H9 (cell line): ENCODE data around the gene AKAP3. TPM values are rescaled to one million over a fixed set of nuclear protein-coding genes. Genes with fewer than 3 reads are reported as not detected.

ENCODE experiments used
- DNase-seq: peaks from one replicate; pipeline ENCODE4 v3.0.0-alpha.2; 2017
- H2AFZ ChIP-seq: one replicate; pipeline ENCODE4 v1.6.1; 2013; ENCODE audit warnings: mild to moderate bottlenecking, low read length, control low read depth, moderate library complexity
- H2AK5ac ChIP-seq: 2 replicates; pipeline ENCODE4 v1.6.1; 2013; ENCODE audit warnings: low read length, control low read depth, mixed read lengths; ENCODE audit not compliant: insufficient read length
- H2BK120ac ChIP-seq: one replicate; pipeline ENCODE4 v1.6.1; 2013; ENCODE audit warnings: low read depth, mild to moderate bottlenecking, low read length, control low read depth, inconsistent platforms; ENCODE audit not compliant: poor library complexity, severe bottlenecking
- H2BK12ac ChIP-seq: 2 replicates; pipeline ENCODE4 v1.6.1; 2013; ENCODE audit warnings: low read length, control low read depth, mixed read lengths, low read depth; ENCODE audit not compliant: insufficient read length
- H2BK15ac ChIP-seq: 2 replicates; pipeline ENCODE4 v1.6.1; 2013; ENCODE audit warnings: low read depth, low read length, control low read depth
- H2BK20ac ChIP-seq: one replicate; pipeline ENCODE4 v1.6.1; 2013; ENCODE audit warnings: low read depth, mild to moderate bottlenecking, low read length, control low read depth, inconsistent platforms; ENCODE audit not compliant: poor library complexity, severe bottlenecking
- H2BK5ac ChIP-seq: 2 replicates; pipeline ENCODE4 v1.6.1; 2013; ENCODE audit warnings: low read length, control low read depth, mixed read lengths; ENCODE audit not compliant: insufficient read length
- H3K14ac ChIP-seq: 2 replicates; pipeline ENCODE4 v1.6.1; 2013; ENCODE audit warnings: low read length, control low read depth; ENCODE audit not compliant: insufficient read depth
- H3K18ac ChIP-seq: 2 replicates; pipeline ENCODE4 v1.6.1; 2013; ENCODE audit warnings: low read depth, mild to moderate bottlenecking, mixed read lengths, low read length, control low read depth; ENCODE audit not compliant: insufficient read length
- H3K23ac ChIP-seq: 2 replicates; pipeline ENCODE4 v1.6.1; 2013; ENCODE audit warnings: low read length, control low read depth, mixed read lengths, low read depth; ENCODE audit not compliant: insufficient read length
- H3K23me2 ChIP-seq: 2 replicates; pipeline ENCODE4 v1.6.1; 2013; ENCODE audit warnings: low read depth, mild to moderate bottlenecking, mixed read lengths, low read length, control low read depth; ENCODE audit not compliant: insufficient read length, poor library complexity, severe bottlenecking
- H3K27ac ChIP-seq: 2 replicates; pipeline ENCODE4 v1.5.1; 2013; ENCODE audit warnings: low read length, control low read depth, mixed read lengths, low read depth; ENCODE audit not compliant: insufficient read length
- H3K27me3 ChIP-seq: 2 replicates; pipeline ENCODE4 v1.6.1; 2013; ENCODE audit warnings: low read length, control low read depth, inconsistent platforms; ENCODE audit not compliant: insufficient read depth
- H3K4ac ChIP-seq: 2 replicates; pipeline ENCODE4 v1.6.1; 2013; ENCODE audit warnings: low read depth, mild to moderate bottlenecking, control low read depth, inconsistent platforms, low read length, moderate library complexity
- H3K4me1 ChIP-seq: 2 replicates; pipeline ENCODE4 v1.6.1; 2013; ENCODE audit warnings: low read length, control low read depth, inconsistent platforms; ENCODE audit not compliant: insufficient read depth
- H3K4me2 ChIP-seq: 2 replicates; pipeline ENCODE4 v1.6.1; 2013; ENCODE audit warnings: low read length, control low read depth, mixed read lengths; ENCODE audit not compliant: insufficient read length, insufficient read depth
- H3K56ac ChIP-seq: 2 replicates; pipeline ENCODE4 v1.6.1; 2013; ENCODE audit warnings: low read depth, mild to moderate bottlenecking, mixed read lengths, low read length, control low read depth; ENCODE audit not compliant: insufficient read length
- H3K79me1 ChIP-seq: 2 replicates; pipeline ENCODE4 v1.6.1; 2013; ENCODE audit warnings: low read depth, mild to moderate bottlenecking, moderate library complexity, low read length, control low read depth, inconsistent platforms; ENCODE audit not compliant: insufficient read depth, poor library complexity, severe bottlenecking
- H3K79me2 ChIP-seq: 2 replicates; pipeline ENCODE4 v1.6.1; 2013; ENCODE audit warnings: low read length, control low read depth, inconsistent platforms; ENCODE audit not compliant: insufficient read depth
- H3K9ac ChIP-seq: 2 replicates; pipeline ENCODE4 v1.6.1; 2013; ENCODE audit warnings: low read length, control low read depth, mixed read lengths; ENCODE audit not compliant: insufficient read length; ENCODE audit errors: extremely low read depth
- H3K9me3 ChIP-seq: one replicate; pipeline ENCODE4 v1.6.1; 2013; ENCODE audit warnings: low read depth, low read length, inconsistent platforms; ENCODE audit not compliant: control insufficient read depth
- H3T11ph ChIP-seq: one replicate; pipeline ENCODE4 v1.6.1; 2013; ENCODE audit warnings: mild to moderate bottlenecking, low read length, control low read depth, inconsistent platforms
- H4K20me1 ChIP-seq: one replicate; pipeline ENCODE4 v1.6.1; 2013; ENCODE audit not compliant: control insufficient read depth, insufficient read length, insufficient read depth
- H4K5ac ChIP-seq: 2 replicates; pipeline ENCODE4 v1.6.1; 2013; ENCODE audit warnings: low read depth, mild to moderate bottlenecking, mixed read lengths, low read length, control low read depth; ENCODE audit not compliant: insufficient read length
- H4K8ac ChIP-seq: replicated peaks from 2 replicates; pipeline ENCODE4 v1.6.1; 2013; ENCODE audit warnings: low read length, control low read depth, mixed read lengths, low read depth; ENCODE audit not compliant: insufficient read length
- H4K91ac ChIP-seq: 2 replicates; pipeline ENCODE4 v1.6.1; 2013; ENCODE audit warnings: low read depth, mild to moderate bottlenecking, moderate library complexity, mixed read lengths, low read length, control low read depth; ENCODE audit not compliant: insufficient read length
- H3K27ac Mint-ChIP-seq, 3 experiments: 2 replicates in 2 of 3; 3 replicates in 1 of 3; pipeline ENCODE4 v1.8.0; 2020 to 2021; ENCODE audit warnings: mixed read lengths in 3 of 3, mild to moderate bottlenecking in 1 of 3, moderate library complexity in 1 of 3
- H3K27me3 Mint-ChIP-seq: 2 replicates; pipeline ENCODE4 v1.8.0; 2021; ENCODE audit warnings: low read depth, mild to moderate bottlenecking, moderate library complexity, mixed read lengths
- H3K36me3 Mint-ChIP-seq, 3 experiments: 2 replicates in 2 of 3; 3 replicates in 1 of 3; pipeline ENCODE4 v1.8.0; 2020 to 2021; ENCODE audit warnings: low read depth in 3 of 3, mixed read lengths in 3 of 3; ENCODE audit not compliant: insufficient read depth in 1 of 3
- H3K4me1 Mint-ChIP-seq, 2 experiments: 2 replicates each; pipeline ENCODE4 v1.8.0; 2020; ENCODE audit warnings: mixed read lengths in 2 of 2
- H3K4me3 Mint-ChIP-seq, 2 experiments: 2 replicates in 1 of 2; 3 replicates in 1 of 2; pipeline ENCODE4 v1.8.0; 2020 to 2021; ENCODE audit warnings: mild to moderate bottlenecking in 2 of 2, mixed read lengths in 2 of 2, moderate library complexity in 1 of 2
- H3K9me3 Mint-ChIP-seq, 2 experiments: 2 replicates in 1 of 2; 3 replicates in 1 of 2; pipeline ENCODE4 v1.8.0; 2020; ENCODE audit warnings: mild to moderate bottlenecking in 2 of 2, mixed read lengths in 2 of 2, moderate library complexity in 1 of 2
- WGBS: extraction: QIAGEN DNeasy Blood & Tissue Kit; methylation state at CpG from one replicate; pipeline ENCODE4 v1.1.7; 2013; ENCODE audit warnings: missing lambda C conversion rate, low lambda C conversion rate, mixed read lengths; ENCODE audit not compliant: insufficient read length; ENCODE audit errors: extremely low coverage; 5-methylcytosine and 5-hydroxymethylcytosine counted together
- long read RNA-seq: library from polyadenylated mRNA; unstranded; transcript quantifications from one replicate; pipeline ENCODE4 v2.0.0, GENCODE V29; 2020
- total RNA-seq: library from RNA; stranded (reverse); gene quantifications from 2 replicates; pipeline ENCODE4 v1.2.1, GENCODE V29; 2021
- TF ChIP-seq, protein P1 (sequence below): fragments of 200-600 bp; sonication (generic); conservative IDR thresholded peaks from 3 replicates; pipeline ENCODE4 v1.8.0; 2021; ENCODE audit warnings: antibody characterized with exemption, mild to moderate bottlenecking

AKAP3 gene
- total RNA-seq = 1.3 TPM in 2 replicates
- long read RNA-seq, partial matches to known transcripts = 1 of 1 reads
- long read RNA-seq, other reads (novel, unspliced or antisense) = 0 of 1 reads

DNA sequence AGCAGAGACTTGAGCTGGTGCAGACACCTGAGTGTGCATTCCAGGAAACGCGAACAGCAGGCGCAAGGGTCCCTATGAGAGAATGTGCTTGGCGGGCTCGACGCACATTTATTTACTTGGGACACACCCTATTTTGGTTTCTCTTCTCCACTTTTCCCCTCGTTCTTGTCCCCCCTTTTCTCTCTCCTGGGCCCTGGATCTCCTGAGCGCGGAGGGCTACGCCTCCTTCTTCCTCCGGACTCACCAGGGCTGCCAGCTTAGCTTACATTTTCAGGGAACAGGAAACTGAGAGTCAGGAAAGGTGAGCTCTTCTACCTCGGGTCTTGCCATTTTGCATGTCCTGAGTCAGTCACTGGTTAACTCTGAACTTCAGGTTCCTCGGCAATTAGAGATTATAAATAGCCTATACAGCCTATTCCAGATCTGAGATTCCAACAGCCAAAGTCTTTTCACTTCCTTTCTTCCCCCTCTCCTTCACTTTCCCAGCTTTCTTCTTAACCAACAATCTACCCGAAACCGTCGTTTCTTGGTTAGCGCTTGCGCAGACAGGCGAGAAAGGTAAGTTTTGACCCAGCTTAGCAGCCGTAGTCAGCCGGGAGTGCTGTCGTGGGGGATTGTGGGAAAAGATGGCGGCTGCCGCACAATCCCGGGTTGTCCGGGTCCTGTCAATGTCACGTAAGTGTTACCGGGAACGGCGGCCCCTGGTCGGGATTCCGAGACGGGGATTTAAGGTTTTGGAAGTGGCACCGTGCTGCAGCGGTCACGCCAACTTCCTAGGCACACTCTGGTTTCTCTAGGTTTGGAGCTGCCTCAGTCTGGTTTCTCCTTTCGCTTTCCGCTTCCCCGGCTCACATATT is at the start of gene AKAP3, which contains the start of gene NDUFA9:
AKAP3 (minus strand) TSS at position 551 of the 857 bp plus-strand sequence. CDS start 10,855 bp downstream, outside the sequence.
NDUFA9 (plus strand) TSS at position 614 of the 857 bp plus-strand sequence; CDS start at position 627, 13 bp downstream.
- H3T11ph ChIP-seq = no peak within 1 kb of the TSS
- peak; percentile 91 for DNase-seq

More for the DNA sequence above, at the start of gene AKAP3, which contains the start of gene NDUFA9:
- Mint-ChIP-seq H3K4me1 (peaks cover 21 to 38% of the 10 kb centered on the region in 2 experiments), H3K27me3 (no peaks in the 10 kb centered on the region; the same call in 1 of the 2 replicates), H3K4me3 (peak within 1 kb of the TSS; percentile 95 to 99), H3K9me3 (no peaks in the 10 kb centered on the region), H3K27ac (peak within 1 kb of the TSS; percentile 97 to 99 (median 99)), H3K36me3 (no peaks in the 10 kb centered on the region)
- no peak within 1 kb of the TSS for H3K56ac ChIP-seq
- H2BK5ac ChIP-seq = no peak within 1 kb of the TSS
- H3K4me1 ChIP-seq = peaks cover 1% of the 10 kb centered on the region; the same call in 1 of the 2 replicates
- H3K14ac ChIP-seq = peak within 1 kb of the TSS; percentile 69; the same call in 1 of the 2 replicates
- peak within 1 kb of the TSS; percentile 76 for H2AFZ ChIP-seq
- H3K18ac ChIP-seq = peak within 1 kb of the TSS; percentile 84
- peak within 1 kb of the TSS; percentile 75 for H3K27ac ChIP-seq
- H3K4ac ChIP-seq = no peak within 1 kb of the TSS
- H2BK12ac ChIP-seq = no peak within 1 kb of the TSS
- H3K9ac ChIP-seq = peak within 1 kb of the TSS; percentile 92
- no peak within 1 kb of the TSS for H2BK20ac ChIP-seq
- H4K8ac ChIP-seq = no peak within 1 kb of the TSS
- no peaks in the 10 kb centered on the region for H3K79me1 ChIP-seq
- TF ChIP-seq, protein P1, sequence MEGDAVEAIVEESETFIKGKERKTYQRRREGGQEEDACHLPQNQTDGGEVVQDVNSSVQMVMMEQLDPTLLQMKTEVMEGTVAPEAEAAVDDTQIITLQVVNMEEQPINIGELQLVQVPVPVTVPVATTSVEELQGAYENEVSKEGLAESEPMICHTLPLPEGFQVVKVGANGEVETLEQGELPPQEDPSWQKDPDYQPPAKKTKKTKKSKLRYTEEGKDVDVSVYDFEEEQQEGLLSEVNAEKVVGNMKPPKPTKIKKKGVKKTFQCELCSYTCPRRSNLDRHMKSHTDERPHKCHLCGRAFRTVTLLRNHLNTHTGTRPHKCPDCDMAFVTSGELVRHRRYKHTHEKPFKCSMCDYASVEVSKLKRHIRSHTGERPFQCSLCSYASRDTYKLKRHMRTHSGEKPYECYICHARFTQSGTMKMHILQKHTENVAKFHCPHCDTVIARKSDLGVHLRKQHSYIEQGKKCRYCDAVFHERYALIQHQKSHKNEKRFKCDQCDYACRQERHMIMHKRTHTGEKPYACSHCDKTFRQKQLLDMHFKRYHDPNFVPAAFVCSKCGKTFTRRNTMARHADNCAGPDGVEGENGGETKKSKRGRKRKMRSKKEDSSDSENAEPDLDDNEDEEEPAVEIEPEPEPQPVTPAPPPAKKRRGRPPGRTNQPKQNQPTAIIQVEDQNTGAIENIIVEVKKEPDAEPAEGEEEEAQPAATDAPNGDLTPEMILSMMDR = no peak
- no peaks in the 10 kb centered on the region for H4K20me1 ChIP-seq
- H4K5ac ChIP-seq = peak within 1 kb of the TSS; percentile 76
- H3K9me3 ChIP-seq = no peaks in the 10 kb centered on the region
- no CpG with 5 or more reads among the region's 39 CpGs for WGBS
- H3K23me2 ChIP-seq = no peaks in the 10 kb centered on the region
- H3K23ac ChIP-seq = no peak within 1 kb of the TSS
- no peak within 1 kb of the TSS for H2BK120ac ChIP-seq
- H3K27me3 ChIP-seq = no peaks in the 10 kb centered on the region
- peaks cover 7% of the 10 kb centered on the region; the same call in 1 of the 2 replicates for H3K79me2 ChIP-seq
- H2BK15ac ChIP-seq = no peak within 1 kb of the TSS
- no peak within 1 kb of the TSS for H2AK5ac ChIP-seq
- H4K91ac ChIP-seq = no peak within 1 kb of the TSS
- peak within 1 kb of the TSS; percentile 83 for H3K4me2 ChIP-seq
